ENCODE measurements around the gene DISC1.

- TF ChIP-seq POLR2A (IDR thresholded peaks at IDR 0.05) (no peak), CTCF (IDR thresholded peaks at IDR 0.05) (no peak)
These were observed 342.5 kb downstream of the DISC1 start for GRCh38 chr1:231969076-231969475.
